Retina (tissue), 1 donor: Measurements from ENCODE around the gene SMURF2.

ENCODE experiments used
- DNase-seq: peaks from one replicate; pipeline ENCODE4 v3.0.0-alpha.2; 2016

The SMURF2 gene

GRCh38 chr17:64533784-64534183 lies 128.3 kb downstream of the SMURF2 start:
- no peak for DNase-seq

DNA sequence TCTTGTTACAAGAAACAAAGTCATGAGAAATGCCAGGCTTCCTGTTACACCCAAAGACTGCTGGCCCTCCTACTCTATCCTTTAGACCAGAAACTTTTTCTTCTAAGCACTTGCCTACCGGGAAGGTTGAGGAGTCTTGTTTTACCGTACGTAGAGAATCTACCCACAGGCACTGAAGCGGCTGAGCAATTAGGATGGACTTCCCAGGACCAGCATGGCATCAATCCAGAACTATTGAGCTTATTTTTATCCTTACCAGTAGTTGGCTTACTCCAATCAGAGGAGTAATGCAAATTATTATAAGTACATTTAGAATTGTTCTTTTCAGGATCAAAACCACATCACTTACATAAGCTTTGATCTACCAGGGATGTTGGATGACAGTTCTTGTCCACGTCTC lies 129.7 kb downstream of the SMURF2 start:
- DNase-seq, result no peak

DNA sequence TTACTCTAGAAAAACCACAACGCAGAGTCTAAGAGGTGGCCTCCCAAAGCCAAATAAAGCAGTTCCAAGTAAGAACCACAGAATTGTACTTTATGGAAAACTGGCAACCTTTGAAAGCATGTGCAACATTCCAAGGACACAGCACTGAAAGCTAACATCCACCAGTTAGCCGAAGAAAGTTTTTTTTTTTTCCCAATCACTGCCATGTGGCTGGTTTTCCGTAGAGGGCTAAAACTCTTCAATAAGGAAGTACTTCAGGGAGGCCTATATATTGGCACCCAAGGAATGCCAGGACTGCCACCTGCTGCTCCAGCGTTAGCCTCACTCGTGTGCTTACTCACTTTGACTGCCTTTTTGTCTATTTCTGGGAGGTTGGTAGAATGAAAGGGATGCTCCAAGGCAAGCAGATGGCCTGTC lies 130.1 kb downstream of the SMURF2 start:
- DNase-seq, result no peak

- no peak for DNase-seq
These were observed 132.9 kb downstream of the SMURF2 start for GRCh38 chr17:64529221-64529620.

DNA sequence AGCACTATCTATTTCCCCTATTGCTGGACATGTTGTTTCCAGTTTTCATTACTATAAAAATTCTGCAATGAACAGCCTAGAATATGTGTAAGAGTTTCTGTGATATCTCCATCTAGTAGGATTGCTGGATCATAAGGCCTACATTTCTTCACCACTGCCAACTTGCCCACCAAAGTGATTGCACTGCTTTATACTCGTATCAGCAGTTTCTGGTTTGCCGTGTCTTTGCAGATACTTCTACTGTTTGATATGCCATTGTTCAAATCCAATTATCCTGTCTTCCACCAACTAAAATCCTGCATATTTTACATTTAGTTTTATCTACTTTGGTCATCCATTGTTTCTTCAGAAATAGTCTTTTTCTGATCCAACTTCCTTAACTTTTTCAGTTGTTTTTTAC lies 134.2 kb downstream of the SMURF2 start:
- no peak for DNase-seq

- no peak for DNase-seq
These were observed 141.7 kb downstream of the SMURF2 start for GRCh38 chr17:64520359-64520758.

DNA sequence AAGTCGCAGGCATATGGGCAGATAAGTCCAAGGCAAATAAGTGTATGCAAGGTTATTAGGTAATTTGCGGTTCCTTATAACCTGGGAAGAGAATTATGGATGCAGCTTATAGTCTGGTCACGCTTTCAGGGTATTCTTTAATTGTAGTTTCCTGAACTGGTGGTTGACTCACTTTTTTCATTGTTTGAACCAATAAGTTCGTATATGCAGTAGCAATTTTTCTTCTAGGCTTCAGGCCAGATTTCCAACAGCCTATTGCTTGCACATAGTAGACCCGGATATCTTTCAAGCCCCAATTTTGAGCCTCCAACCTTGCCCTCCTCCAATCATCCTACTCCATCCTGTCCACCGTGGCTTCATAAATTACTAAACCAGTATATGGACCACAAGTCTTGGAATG lies 142.5 kb downstream of the SMURF2 start:
- DNase-seq, result no peak

- no peak for DNase-seq
These were observed 146.3 kb downstream of the SMURF2 start for GRCh38 chr17:64515829-64516228.

DNA sequence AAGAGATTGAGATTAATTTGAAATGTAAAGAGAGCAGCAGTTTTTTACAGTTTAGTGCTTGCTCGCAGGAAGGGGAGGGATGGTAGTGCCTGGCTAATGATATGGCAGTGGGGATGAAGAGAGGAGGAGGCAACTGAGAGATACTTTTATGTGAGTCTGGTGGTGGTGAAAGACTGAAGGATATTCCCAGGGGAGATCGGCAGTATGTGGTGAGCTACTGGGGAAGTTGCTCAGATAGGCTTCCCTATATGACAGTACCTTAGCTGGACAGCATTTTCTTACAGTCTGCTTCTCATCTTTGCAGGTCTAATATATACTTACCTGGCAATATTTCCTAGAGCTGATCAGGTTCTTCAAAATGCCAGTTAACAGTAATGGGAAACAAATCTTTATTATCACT lies 146.7 kb downstream of the SMURF2 start:
- no peak for DNase-seq

- no peak for DNase-seq
These were observed 152.9 kb downstream of the SMURF2 start for GRCh38 chr17:64509179-64509578.

DNA sequence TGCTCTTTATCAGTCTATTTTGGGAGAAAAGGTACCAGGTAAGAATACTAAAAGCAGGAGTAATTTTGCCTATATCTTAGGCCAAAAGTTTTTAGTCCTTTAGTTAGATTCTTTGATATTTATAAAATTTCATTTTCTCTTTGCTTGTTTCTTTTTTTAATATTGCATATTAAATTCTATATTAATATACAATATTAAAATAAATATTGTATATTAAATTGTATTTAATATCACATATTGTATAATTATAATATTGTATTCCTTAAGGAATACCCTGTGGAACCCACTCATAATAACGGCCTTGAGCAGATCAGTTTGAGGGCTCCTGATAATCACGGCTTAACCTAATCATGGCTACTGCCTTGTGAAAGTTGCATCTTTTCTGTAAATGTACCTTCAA lies 153.4 kb downstream of the SMURF2 start:
- DNase-seq, result no peak

DNA sequence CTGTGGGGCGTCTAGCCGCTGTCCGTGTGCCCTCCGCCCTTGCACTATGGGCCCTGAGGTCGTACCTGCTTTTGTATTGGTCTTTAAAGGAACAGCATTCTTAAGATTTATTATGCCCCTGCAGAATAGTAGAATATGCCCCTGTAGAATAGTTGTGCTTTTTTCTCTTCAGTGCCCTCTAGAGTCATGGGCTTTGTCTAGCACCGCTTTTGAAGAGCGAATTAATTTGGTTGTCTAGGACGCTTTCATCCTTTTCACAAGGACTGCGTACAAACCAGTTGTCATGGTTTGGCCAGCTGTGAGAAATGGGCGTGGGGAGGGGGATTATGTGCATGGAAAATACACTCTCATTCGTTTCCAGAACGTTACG lies 154.7 kb downstream of the SMURF2 start:
- DNase-seq, result no peak

DNA sequence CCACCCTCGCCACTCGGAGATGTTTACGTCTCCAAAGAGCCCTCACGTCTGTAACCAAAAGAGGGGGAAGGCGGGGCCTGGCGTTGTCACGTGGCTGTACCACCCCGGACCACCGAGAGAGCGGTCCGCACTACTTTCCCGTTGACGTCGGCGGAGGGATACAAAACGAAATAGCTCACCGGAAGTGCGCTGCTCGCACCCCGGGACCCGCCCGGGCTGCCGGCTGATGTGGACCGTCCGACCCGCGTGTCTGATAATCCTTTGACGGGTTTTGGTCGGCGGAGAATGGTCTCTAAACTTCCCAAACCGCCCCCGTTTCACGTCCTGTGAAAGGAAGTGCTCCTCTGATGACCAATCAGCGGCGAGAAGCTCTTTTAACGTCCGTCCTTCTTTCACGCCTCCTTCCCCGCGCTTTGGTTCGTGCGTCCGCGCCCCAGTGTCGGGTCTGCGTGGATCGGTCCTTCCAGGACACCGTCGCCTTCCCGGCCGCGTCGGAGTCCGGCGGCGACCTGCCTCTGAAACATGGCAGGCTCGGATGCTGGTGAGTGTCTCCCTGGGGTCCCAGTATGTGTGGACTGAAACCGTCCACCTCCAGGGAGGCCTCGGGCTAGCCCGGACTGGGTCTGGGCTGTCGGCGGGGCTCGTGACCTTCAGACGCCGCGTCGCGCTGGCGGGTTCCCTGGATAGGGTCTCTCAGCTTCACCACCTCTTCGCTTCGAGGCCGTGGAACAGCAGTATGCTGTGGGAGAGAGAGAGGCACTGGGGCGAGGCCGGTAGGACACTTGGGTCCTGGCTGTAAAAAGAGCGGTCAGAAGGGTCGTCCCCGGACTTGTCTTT lies 155.3 kb downstream of the SMURF2 start, which contains the start of gene CEP95:
CEP95 (plus strand) TSS at position 402 of the 837 bp plus-strand sequence; CDS start at position 523, 121 bp downstream.
- peak; percentile 99 for DNase-seq

DNA sequence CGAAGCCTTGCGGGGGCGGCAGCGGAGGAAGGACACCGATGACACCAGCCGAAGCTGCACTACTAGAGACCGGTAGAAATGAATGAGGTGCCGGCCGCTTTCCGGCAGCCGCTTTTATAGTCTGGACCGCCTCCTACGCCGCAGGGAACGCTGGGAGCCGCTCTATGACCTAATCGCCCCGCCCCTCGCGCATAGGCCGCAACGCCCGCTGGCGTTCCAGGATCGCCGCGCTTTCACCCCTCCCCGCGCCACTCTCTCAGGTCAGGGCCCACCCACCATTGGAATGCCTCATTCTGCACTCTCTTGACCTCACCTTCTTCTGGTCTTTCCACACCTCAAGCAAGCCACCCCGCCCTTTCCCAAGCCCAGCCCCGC lies 155.9 kb downstream of the SMURF2 start, which contains the start of gene DDX5:
DDX5 (minus strand) TSS at position 89 of the 375 bp plus-strand sequence. CDS start 170 bp downstream, outside the sequence.
- DNase-seq, result peak; percentile 97

DNA sequence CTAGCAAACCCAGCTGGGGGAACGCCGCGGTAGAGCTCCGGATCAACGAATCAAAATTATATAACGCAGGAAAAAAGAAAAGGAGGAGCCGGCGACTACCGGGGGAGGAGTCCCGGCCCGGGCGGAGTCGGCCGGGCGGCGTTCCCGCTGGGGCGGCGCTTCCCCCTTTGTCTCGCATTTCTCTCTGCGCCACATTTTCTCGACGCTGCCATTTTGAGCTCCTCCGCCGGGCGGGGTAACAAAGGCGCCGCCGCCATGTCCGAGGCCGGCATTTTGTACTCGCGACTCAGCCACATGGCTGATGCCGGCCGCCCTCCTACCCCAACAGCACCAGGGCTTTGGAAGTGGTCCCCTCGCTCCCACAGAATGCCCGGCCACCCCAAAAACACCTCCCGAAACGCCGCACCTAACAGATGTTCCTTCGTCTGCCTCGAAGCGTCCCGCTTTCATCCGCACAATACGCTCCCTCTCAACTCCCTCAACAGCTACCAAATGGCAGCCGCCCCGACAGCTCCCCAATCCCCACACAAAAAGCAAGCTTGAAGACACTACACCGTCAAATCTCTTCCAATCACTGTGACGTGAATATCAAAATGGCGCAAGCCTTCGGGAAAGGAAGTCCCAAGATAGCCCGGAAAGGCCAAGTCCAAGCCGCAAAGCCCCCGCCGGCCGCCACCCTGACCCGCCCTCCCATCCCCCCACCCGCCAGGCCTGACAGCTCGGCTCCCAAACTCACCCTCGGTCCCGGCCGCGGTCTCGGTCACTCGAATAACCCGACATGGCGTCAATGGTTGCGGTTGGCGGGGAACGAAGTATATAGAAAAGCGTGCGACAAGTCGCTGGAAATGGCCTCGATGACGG lies 156.5 kb downstream of the SMURF2 start:
- peak; percentile 96 for DNase-seq

DNA sequence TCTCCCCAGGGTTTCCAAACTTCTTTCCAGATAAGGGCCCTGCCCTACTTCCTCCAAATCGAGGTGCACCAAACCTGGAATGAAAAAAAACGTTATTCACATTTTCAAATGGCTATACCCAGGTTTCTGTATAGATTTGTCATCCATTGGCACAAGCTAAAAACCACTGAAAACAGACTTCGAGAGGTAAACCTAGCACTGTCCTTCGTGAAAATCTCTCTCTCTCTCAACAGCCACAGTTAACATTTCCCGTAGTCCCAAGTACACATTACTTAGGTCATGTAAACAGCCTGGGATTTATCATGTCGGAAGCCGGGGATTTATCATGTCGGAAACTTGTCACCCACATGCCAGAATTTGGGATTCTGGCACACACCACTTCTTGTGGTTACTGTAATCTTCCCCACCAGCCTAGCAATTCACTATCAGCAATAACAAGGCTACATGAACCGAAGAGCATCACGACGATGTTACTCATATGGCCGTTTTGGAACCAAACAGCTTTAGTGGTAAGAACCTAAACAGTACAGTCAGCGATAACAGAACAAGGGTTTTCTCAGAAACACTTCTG lies 157.3 kb downstream of the SMURF2 start:
- no peak for DNase-seq

DNA sequence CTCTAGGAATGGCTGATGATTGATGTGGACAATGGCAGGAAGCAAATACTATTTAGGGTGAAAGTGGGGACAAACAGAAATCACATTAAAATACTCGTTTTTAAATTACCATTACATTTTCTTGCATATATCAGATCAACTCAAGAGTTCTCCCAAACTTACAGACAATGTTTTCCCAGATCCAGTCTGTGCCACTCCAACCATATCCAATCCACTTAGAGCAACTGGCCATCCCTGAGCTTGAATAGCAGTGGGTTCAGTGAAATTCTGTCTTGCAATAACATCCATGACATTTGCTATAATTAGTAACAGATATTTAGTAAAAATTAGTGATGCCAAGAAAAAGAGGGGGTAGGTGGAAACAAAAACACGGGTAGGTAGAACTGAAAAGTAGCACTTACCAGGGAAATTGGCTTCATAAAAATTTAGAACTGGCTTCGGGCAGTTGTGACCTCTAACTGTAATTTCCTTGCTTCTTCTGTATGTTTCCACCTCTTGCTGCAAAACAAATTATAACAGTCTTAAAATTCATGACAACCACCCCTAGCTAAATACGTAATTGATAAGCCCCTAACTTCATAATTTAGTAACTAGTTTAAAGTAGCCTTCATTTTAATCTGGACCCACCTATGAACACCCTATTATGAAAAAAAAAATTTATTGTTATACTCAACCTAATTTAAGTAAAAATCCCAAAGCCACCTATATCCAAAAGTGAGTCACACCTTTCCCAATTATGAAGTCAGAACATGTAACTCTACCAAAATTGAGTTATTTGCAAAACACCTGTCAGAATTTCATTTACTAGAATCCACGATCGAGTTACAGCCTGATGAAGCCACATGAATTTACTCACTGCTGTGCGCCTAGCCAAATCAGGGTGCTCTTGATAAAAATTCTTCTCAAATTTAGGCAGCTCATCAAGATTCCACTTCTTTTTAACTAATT lies 158.0 kb downstream of the SMURF2 start:
- DNase-seq, result no peak

DNA sequence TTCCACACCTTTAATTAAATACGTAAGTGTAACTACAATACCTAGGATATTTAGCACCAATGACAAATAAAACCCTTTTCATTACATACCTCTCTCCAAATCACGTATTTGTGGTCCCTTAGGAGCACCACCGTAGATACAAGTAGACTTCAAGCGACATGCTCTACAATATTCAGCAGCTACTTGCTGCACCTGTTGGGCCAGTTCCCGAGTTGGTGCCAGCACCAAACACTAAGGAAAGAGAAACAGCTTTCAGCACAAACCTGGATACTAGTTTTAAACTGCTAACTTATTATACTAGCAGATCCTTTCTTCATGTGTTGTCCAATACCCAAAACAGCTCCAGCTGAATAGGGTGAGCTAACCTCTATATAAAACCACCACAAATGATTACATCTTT lies 158.8 kb downstream of the SMURF2 start:
- DNase-seq, result no peak

- no peak for DNase-seq
These were observed 159.3 kb downstream of the SMURF2 start for GRCh38 chr17:64502809-64503208.

DNA sequence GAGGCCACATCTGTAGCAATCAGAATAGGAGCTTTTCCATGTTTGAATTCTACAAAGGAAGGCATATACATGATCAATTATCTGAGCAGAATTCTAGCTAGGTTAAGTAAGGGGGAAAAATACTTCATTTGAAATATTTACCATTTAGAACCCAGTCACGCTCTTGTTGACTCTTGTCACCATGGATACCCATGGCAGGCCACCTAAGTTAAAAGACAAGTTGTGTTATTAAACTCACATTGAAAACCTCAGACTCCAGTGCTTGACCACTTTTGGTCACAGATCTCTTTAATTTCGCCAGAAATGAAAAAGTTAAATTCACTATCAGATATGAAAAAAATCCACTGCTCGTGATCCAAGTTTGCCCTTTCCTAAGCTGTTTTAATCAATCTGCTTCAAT lies 160.1 kb downstream of the SMURF2 start:
- no peak for DNase-seq

DNA sequence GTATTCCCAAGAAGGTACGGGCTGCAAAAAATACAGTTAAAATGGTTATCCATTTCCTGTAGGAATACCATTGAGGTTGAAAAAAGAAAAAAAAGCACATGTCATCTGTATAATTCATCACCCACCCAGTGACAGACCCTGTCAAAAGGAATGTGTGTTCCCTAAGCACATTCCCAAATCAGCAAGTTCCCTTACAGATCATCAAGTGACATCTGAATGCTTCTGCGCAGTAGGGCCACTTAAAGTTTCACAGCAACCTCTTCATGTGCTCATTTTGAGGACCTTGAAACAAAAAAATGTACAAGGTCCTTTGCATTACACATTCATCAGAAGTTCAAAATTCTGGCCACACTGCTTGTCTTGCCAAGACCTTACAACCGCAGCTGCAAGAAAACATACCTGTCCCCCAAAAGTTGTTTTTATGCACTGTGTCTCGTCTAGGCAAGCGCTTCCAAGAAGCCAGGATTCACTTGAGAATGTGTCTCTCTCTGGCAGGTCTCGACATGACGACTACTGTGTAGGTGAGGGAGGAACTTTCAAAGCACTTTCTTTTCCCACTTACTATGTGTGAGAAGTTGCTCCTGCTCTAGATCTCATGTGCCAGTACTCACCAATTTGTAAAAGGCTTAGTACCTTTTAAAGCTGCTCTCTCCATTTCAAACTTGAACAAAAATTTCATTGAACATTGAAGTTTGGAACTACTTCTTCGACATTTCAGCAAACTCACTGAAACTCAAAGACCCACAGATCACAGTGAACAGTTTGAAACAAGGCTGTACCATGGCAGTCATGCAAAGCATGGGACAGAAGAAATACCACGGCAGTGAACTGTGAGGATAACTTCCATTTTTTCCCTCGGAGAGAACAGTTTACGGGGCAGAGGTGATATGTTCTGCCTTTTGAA lies 161.0 kb downstream of the SMURF2 start:
- DNase-seq, result no peak
